GM23338 (cell line): Measurements from ENCODE around the gene FOXJ2. TPM values are rescaled to one million over a fixed set of nuclear protein-coding genes. Genes with fewer than 3 reads are reported as not detected.

Experiments used
- ATAC-seq: fragments of 200-7000 bp; cut with Tn5 transposase; 3 replicates; pipeline ENCODE4 v1.9.1; 2020
- DNase-seq: peaks from one replicate; pipeline ENCODE4 v3.0.0-alpha.2; 2015; ENCODE audit warnings: low spot score
- H2AFZ ChIP-seq: fragments of 200-600 bp; sonication (generic); 2 replicates; pipeline ENCODE4 v1.8.0; 2016; ENCODE audit warnings: antibody characterized with exemption, mild to moderate bottlenecking, moderate library complexity
- H3F3A ChIP-seq: fragments of 200-600 bp; sonication (generic); replicated peaks from 2 replicates; pipeline ENCODE4 v1.8.0; 2017; ENCODE audit warnings: antibody characterized with exemption, mixed run types, low read depth
- H3K27ac ChIP-seq: fragments of 200-600 bp; sonication (generic); 2 replicates; pipeline ENCODE4 v1.6.1; 2016; ENCODE audit warnings: low read depth
- H3K27me3 ChIP-seq: fragments of 200-600 bp; sonication (generic); 2 replicates; pipeline ENCODE4 v1.8.0; 2016; ENCODE audit warnings: mild to moderate bottlenecking, mixed run types, moderate library complexity; ENCODE audit not compliant: insufficient read depth
- H3K36me3 ChIP-seq: fragments of 200-600 bp; sonication (generic); 2 replicates; pipeline ENCODE4 v1.8.0; 2016; ENCODE audit warnings: mild to moderate bottlenecking; ENCODE audit not compliant: insufficient read depth
- H3K4me1 ChIP-seq: fragments of 200-600 bp; sonication (generic); 2 replicates; pipeline ENCODE4 v1.8.0; 2016; ENCODE audit warnings: mild to moderate bottlenecking, moderate library complexity; ENCODE audit not compliant: insufficient read depth
- H3K4me2 ChIP-seq: fragments of 200-600 bp; sonication (generic); 2 replicates; pipeline ENCODE4 v1.7.1; 2017; ENCODE audit warnings: mixed run types
- H3K4me3 ChIP-seq: fragments of 200-600 bp; sonication (generic); 2 replicates; pipeline ENCODE4 v1.6.1; 2016; ENCODE audit warnings: mixed run types
- H3K79me2 ChIP-seq: fragments of 200-600 bp; sonication (generic); replicated peaks from 2 replicates; pipeline ENCODE4 v1.8.0; 2017; ENCODE audit warnings: mild to moderate bottlenecking; ENCODE audit not compliant: insufficient read depth
- H3K9me2 ChIP-seq: fragments of 200-600 bp; sonication (generic); 2 replicates; pipeline ENCODE4 v1.8.0; 2017; ENCODE audit not compliant: insufficient read depth
- H4K20me1 ChIP-seq: fragments of 200-600 bp; sonication (generic); replicated peaks from 2 replicates; pipeline ENCODE4 v1.8.0; 2017; ENCODE audit warnings: mild to moderate bottlenecking; ENCODE audit not compliant: insufficient read depth
- H3K27ac Mint-ChIP-seq: 2 replicates; pipeline ENCODE4 v1.8.0; 2020; ENCODE audit warnings: inconsistent platforms, mild to moderate bottlenecking, moderate library complexity, mixed read lengths
- H3K27me3 Mint-ChIP-seq: 3 replicates; pipeline ENCODE4 v1.8.0; 2022; ENCODE audit warnings: low read depth, mild to moderate bottlenecking, moderate library complexity, mixed read lengths, inconsistent platforms; ENCODE audit not compliant: insufficient read depth, poor library complexity
- H3K36me3 Mint-ChIP-seq: 3 replicates; pipeline ENCODE4 v1.8.0; 2021; ENCODE audit warnings: low read depth, mild to moderate bottlenecking, inconsistent platforms, moderate library complexity, mixed read lengths
- H3K4me1 Mint-ChIP-seq: 3 replicates; pipeline ENCODE4 v1.8.0; 2020; ENCODE audit warnings: mild to moderate bottlenecking, inconsistent platforms, mixed read lengths
- H3K4me3 Mint-ChIP-seq: 3 replicates; pipeline ENCODE4 v1.8.0; 2021; ENCODE audit warnings: moderate library complexity, mild to moderate bottlenecking, inconsistent platforms, mixed read lengths
- H3K9me3 Mint-ChIP-seq: 3 replicates; pipeline ENCODE4 v1.8.0; 2020; ENCODE audit warnings: moderate library complexity, mild to moderate bottlenecking, inconsistent platforms, mixed read lengths
- CREB1 ChIP-seq: fragments of 250-450 bp; sonication (Bioruptor Pico); IDR thresholded peaks from 2 replicates; pipeline ENCODE4 v1.5.0; 2020; ENCODE audit warnings: low read depth, mild to moderate bottlenecking, moderate library complexity
- CTCF ChIP-seq, 2 experiments: fragments of 200-600 bp in 1 of 2; sonication (generic) in 1 of 2; conservative IDR thresholded peaks; 2 replicates each; pipeline versions ENCODE4 v1.5.1 to v1.6.1; 2016 to 2017; ENCODE audit warnings: antibody characterized with exemption in 2 of 2, low read depth in 2 of 2, mild to moderate bottlenecking in 2 of 2, moderate library complexity in 1 of 2
- ETS1 ChIP-seq: IDR thresholded peaks from 2 replicates; pipeline ENCODE4 v1.6.1; 2016; ENCODE audit warnings: antibody characterized with exemption
- EZH2 ChIP-seq: fragments of 200-600 bp; sonication (generic); IDR thresholded peaks from one replicate; pipeline ENCODE4 v1.8.0; 2017; ENCODE audit warnings: antibody characterized with exemption, mild to moderate bottlenecking, low read depth; ENCODE audit not compliant: unreplicated experiment
- EZH2phosphoT487 ChIP-seq: fragments of 200-600 bp; sonication (generic); IDR thresholded peaks from one replicate; pipeline ENCODE4 v1.8.1; 2018; ENCODE audit warnings: antibody characterized with exemption; ENCODE audit not compliant: unreplicated experiment
- JUNB ChIP-seq: IDR thresholded peaks from one replicate; pipeline ENCODE4 v1.6.1; 2016; ENCODE audit warnings: antibody characterized with exemption; ENCODE audit not compliant: unreplicated experiment
- NANOG ChIP-seq: IDR thresholded peaks from 2 replicates; pipeline ENCODE4 v1.6.1; 2016; ENCODE audit warnings: antibody characterized with exemption, borderline replicate concordance
- POLR2AphosphoS5 ChIP-seq: IDR thresholded peaks from 2 replicates; pipeline ENCODE4 v1.6.1; 2016; ENCODE audit warnings: antibody characterized with exemption, low read depth
- REST ChIP-seq: IDR thresholded peaks from one replicate; pipeline ENCODE4 v1.6.1; 2018; ENCODE audit warnings: antibody characterized with exemption; ENCODE audit not compliant: unreplicated experiment
- STAT1 ChIP-seq: IDR thresholded peaks from one replicate; pipeline ENCODE4 v1.6.1; 2016; ENCODE audit warnings: antibody characterized with exemption; ENCODE audit not compliant: unreplicated experiment
- ZNF114 ChIP-seq: fragments of 250-450 bp; sonication (Bioruptor Pico); IDR thresholded peaks from 2 replicates; pipeline ENCODE4 v1.5.0; 2020; ENCODE audit warnings: mild to moderate bottlenecking, moderate library complexity
- ZNF331 ChIP-seq: fragments of 250-450 bp; sonication (Bioruptor Pico); IDR thresholded peaks from 2 replicates; pipeline ENCODE4 v1.5.0; 2020; ENCODE audit warnings: low read depth, mild to moderate bottlenecking, moderate library complexity
- ZNF462 ChIP-seq: fragments of 250-450 bp; sonication (Bioruptor Pico); IDR thresholded peaks from 2 replicates; pipeline ENCODE4 v1.5.0; 2020; ENCODE audit warnings: mild to moderate bottlenecking, moderate library complexity
- polyA plus RNA-seq: library from polyadenylated mRNA; unstranded; fragments of >200 nt; fragmentation: Nextera tagmentation; extraction: Ambion mirVana; gene quantifications from 2 replicates; pipeline ENCODE4 v1.2.1, GENCODE V29; 2016
- total RNA-seq: library from RNA; depleted of rRNA; stranded (reverse); fragments of >200 nt; shearing (Covaris generic); gene quantifications from 2 replicates; pipeline ENCODE4 v1.2.3, GENCODE V29; 2014

FOXJ2 gene
- total and polyA plus RNA-seq, 2 experiments from 2014 or later = 4.9 to 10.4 TPM

- 0 out of 2 replicates have a peak, but pooled peaks cover under 1% of the 10 kb centered on the region for H3K36me3 ChIP-seq
- TF ChIP-seq NANOG (no peak), ZNF331 (CRISPR knock-in tag) (no peak), EZH2 (no peak), EZH2phosphoT487 (no peak), REST (no peak), ZNF114 (CRISPR knock-in tag) (no peak), JUNB (no peak), CTCF (conservative IDR thresholded peaks at IDR 0.05; ENCODE audit: low read depth in 2 of 2) (no peak), POLR2AphosphoS5 (no peak), CREB1 (no peak), STAT1 (no peak), ETS1 (no peak), ZNF462 (CRISPR knock-in tag) (no peak)
- Mint-ChIP-seq H3K9me3 (no peaks in the 10 kb centered on the region), H3K27me3 (peaks cover 2% of the 10 kb centered on the region), H3K4me1 (peaks cover 59% of the 10 kb centered on the region), H3K27ac (no peak overlapping the region), H3K36me3 (no peaks in the 10 kb centered on the region), H3K4me3 (peak overlapping the region; percentile 79; the same call in 2 of the 3 replicates)
- H3K27me3 ChIP-seq = no peaks in the 10 kb centered on the region
- DNase-seq (no peak), ATAC-seq (no peak)
- H3K79me2 ChIP-seq = peaks cover 18% of the 10 kb centered on the region
- H3K27ac ChIP-seq = no peak overlapping the region
- H2AFZ ChIP-seq = no peak overlapping the region
- peak overlapping the region; percentile 88 for H3K4me3 ChIP-seq
- no peaks in the 10 kb centered on the region for H3K9me2 ChIP-seq
- 0 out of 2 replicates have a peak, but pooled peaks cover 4% of the 10 kb centered on the region for H4K20me1 ChIP-seq
- peaks cover 68% of the 10 kb centered on the region for H3K4me1 ChIP-seq
- H3F3A ChIP-seq = peaks cover 17% of the 10 kb centered on the region; the same call in 1 of the 2 replicates
- peak overlapping the region; percentile 99 for H3K4me2 ChIP-seq
Observed at GRCh38 chr12:8034802-8035201, 2.3 kb downstream of the FOXJ2 start.
